GF-D8 (cell line): ENCODE measurements around the gene ITGAX.
A peak's percentile ranks its signal among the peaks of the same experiment; 100 is the strongest.

Experiments used
- DNase-seq: peaks from one replicate; lab custom pipeline; 2025; lab: John Stamatoyannopoulos, UW

The ITGAX gene

DNA sequence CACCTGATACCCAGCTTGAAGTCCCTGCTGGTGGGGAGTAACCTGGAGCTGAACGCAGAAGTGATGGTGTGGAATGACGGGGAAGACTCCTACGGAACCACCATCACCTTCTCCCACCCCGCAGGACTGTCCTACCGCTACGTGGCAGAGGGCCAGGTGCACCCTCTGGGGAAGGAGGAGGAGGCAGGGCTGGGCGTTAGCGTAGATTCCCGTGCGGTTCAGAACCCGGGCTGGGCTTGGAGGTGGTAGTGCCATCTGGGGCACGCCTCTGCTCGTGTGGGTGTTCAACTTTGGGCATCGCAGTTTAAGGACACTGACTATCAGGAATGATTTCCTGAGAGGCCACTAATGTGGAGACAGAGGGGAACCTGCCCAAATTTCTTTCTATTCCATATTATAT lies 18.3 kb downstream of the ITGAX start:
- DNase-seq = no peak

DNA sequence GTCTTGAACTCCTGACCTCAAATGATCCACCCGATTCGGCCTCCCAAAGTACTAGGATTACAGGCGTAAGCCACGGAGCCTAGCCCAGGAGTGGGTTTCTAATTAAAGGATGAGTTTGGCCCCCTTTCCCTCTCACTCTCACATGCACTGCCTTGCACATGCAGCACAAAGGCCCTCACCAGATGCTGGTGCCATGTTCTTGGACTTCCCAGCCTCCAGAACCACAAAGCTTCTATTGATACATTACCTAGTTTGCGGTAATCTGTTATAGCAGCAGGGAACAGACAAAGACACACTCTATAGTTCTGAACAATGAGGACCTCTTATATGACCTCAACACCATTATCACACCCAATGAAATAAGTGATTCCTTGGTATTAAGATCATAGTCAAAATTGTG lies 20.3 kb downstream of the ITGAX start:
- DNase-seq = no peak

DNA sequence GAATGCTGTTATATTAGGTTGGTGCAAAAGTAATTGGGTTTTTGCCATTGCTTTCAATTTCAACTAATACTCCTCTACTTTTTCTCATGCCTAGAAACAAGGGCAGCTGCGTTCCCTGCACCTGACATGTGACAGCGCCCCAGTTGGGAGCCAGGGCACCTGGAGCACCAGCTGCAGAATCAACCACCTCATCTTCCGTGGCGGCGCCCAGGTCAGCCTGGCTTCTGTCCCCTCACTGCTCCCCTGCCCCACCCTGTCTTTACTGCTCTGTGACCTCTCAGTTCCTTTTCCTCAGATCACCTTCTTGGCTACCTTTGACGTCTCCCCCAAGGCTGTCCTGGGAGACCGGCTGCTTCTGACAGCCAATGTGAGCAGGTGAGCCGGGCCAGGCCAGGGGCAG lies 21.7 kb downstream of the ITGAX start:
- DNase-seq = no peak

DNA sequence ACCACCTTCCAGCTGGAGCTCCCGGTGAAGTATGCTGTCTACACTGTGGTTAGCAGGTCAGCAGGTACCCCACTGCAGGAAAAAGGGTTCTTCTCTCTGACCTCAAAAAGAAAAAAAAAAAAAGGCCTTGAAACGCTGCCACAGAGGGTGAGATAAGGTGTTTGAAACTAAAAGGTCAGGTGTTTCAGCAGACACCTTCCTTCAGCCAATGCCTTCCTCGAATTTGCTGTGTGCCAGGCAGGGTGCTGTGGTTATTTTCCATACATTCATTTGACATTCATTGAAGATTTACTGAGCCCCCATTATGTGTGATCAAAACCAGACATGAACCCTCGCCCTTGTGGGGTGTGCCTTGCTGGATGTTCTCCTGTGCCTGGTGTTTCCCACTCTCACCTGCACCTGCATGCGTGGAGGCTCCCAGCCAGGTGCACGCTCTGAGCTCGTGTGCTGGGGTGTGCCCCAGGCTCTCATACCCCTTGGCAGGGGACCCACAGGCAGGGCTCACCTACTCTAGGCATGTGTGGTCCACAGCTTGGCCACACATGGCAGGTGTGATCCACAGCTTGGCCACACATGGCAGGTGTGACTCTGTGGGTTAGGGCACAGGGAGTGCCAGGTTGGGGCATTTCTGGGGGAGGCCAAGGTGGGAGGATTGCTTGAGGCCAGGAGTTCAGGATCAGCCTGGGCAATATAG lies 22.4 kb downstream of the ITGAX start:
- DNase-seq = no peak

DNA sequence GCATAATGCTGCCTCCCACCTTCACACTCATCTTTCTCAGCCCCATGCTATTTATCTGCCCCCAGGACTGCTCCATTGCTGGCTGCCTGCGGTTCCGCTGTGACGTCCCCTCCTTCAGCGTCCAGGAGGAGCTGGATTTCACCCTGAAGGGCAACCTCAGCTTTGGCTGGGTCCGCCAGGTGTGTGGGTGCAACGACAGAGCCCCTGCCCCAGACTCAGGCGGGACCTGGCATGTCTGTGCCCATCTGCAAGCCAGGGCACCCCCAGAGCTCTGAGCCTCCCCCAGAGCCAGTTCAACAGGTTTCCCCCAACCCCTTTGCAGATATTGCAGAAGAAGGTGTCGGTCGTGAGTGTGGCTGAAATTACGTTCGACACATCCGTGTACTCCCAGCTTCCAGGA lies 25.2 kb downstream of the ITGAX start:
- no peak for DNase-seq

DNA sequence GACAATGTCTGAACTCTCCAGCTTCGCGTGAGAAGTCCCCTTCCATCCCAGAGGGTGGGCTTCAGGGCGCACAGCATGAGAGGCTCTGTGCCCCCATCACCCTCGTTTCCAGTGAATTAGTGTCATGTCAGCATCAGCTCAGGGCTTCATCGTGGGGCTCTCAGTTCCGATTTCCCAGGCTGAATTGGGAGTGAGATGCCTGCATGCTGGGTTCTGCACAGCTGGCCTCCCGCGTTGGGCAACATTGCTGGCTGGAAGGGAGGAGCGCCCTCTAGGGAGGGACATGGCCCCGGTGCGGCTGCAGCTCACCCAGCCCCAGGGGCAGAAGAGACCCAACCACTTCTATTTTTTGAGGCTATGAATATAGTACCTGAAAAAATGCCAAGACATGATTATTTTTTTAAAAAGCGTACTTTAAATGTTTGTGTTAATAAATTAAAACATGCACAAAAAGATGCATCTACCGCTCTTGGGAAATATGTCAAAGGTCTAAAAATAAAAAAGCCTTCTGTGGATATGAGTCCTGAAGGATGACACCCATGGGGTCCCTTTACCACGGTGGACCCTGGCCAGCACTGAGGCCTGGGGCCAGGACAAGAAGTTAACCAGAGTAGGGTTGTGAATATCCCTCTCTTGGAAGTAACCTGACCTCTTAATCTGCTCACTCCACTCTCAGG lies 27.6 kb downstream of the ITGAX start:
- DNase-seq = peak; percentile 19

DNA sequence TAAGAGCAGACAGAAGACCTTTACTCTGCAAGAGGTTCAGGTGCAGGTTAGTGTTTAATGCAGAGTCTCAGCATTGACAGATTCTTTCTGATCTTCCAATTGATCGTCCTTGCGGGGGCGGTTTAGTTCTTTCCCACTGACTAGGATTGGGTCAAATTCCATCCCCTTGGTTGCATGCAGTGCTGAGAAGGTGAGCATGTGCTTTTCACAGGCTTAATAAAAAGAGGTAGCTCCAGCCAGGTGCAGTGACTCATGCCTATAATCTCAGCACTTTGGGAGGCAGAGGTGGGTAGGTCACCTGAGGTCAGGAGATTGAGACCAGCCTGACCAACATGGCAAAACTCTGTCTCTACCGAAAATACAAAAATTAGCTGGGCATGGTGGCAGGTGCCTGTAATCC lies 30.7 kb downstream of the ITGAX start:
- DNase-seq = no peak

DNA sequence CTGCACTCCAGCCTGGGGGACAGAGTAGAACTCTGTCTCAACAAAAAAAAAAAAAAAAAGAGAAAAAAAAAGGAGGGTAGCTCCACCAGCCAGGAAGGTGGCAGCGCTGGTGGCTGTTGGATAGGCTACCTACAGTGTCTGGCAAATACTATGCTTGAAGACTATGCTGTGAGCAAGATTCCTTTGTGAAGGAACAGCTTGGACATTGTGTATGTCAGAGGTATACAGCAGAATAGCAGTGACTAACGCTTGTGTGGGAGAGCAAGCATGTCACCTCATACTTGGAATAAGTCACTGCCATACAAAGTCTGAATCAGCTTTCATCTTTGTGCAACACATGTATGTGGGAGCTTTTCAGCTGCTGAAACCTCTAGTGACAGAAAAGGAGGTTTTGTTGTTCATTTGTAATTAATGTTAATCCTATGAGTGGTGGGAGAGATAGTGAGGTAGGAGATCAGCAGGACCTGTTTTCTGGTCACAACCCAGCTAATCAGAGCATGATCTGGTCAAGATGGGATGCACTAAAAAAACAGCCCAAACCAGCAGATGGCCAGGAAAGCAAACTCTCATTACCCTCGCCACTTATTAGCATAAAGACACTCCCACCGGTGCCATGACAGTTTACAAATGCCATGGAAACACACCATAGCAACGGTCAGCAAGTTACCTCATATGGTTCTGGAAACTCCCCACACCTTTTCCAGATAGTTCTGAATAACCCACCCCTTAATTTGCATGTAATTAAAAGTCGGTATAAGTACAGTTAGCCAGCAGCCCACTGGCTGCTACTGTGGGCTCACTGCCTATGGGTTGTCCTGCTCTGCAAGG lies 31.4 kb downstream of the ITGAX start:
- DNase-seq = no peak

DNA sequence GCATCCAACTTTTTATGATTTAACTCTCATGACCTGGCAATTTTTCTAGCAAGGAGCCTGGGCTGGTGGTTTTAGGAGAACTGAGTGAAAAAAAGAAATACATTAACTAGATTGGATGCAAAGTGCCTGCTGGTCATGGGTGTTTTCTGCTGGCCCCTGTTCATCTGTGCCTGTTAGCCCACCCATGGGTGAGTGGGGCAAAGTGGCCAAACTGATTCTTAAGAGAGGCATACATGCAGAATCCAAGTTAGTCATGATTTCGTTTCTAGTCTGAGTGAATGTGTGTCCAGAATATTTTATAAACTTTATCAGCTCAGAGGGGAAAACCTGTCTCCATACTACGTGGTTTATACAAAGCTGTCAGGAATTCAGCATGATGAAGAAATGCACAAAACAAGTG lies 33.6 kb downstream of the ITGAX start:
- DNase-seq = no peak

DNA sequence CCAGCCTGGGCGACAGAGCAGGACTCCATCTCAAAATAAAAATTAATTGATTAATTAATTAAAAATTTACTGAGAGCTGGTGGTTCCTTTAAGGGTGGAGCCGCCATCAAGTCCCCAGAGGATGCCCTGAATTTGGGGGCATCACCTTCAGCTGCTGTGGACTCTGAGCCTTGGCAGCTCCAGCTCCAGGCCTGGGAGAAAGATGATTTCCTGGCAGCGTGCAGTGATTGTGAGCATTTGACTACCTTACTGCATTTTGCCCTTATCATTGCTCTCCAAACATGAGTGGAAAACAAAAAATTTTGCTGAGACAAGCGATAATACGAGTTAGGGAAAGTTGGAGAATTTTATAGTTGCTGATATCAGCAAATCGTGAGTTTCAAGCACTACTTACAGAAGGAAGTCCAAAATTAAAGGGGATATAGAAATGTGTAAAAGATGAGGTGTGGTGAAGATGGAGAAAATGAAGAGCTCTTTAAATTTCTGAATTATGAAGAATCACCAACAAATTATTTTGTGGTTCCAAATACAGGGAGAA lies 35.6 kb downstream of the ITGAX start:
- no peak for DNase-seq

DNA sequence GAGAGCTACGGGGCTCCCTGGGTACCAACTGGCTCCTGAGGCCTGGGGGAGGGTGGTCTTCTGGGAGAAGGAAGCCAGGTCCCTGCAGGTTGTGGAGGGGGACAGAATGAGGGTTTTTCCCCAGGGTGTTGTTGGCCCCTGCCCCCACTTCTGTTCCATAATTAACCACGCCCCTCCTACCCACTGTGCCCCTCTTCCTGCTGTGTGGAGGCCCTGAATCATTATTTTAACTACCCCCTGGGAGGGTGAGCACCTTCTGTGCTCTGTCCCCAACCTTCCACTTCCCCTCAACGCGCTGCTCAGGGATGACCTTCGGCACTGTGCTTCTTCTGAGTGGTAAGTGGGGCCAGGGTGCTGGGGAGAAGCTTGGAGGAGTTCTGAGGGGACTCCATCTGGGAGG lies 38.1 kb downstream of the ITGAX start, which contains the start of gene ITGAD:
TSS of gene ITGAD (plus strand) at position 280 of the 400 bp plus-strand sequence. CDS start at position 306, 26 bp downstream.
- no peak for DNase-seq

DNA sequence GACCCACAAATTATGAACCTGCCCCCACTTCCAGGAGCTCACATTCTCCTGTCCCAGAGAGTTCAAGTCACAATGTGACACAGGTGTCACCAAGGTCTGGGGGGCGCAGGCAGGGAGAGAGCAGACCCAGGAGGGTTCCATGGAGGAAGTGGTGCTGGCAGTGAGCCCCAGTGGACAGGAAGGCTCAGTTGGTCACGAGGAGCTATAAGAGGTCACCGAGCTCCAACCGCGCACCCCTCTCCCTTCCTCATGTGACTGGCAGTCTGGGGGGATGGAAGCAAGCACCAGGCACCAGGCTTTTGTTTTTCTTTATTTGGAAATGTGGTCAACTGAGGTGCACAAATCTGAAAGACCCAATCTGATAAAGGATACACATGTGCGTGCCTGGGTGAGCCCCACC lies 40.7 kb downstream of the ITGAX start:
- no peak for DNase-seq

DNA sequence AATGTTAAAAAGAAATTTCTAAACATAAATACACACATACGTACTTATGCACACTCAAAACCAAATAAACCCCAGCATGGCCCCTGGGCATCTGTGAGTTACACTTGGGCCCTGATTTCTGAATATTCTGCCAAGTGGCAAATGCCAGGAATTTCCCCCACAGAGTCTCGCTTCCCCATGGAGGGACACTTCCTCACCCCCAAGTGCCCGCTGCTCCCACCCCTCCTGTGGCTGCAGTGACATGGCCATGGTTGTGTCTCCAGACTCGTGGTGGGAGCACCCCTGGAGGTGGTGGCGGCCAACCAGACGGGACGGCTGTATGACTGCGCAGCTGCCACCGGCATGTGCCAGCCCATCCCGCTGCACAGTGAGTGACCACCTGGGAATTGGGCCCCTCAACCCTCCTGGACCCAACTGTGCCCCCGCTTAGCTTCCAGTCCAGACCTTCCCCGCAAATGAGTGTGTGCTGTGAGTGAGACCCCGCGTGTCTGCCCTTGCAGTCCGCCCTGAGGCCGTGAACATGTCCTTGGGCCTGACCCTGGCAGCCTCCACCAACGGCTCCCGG lies 42.2 kb downstream of the ITGAX start:
- DNase-seq = no peak

DNA sequence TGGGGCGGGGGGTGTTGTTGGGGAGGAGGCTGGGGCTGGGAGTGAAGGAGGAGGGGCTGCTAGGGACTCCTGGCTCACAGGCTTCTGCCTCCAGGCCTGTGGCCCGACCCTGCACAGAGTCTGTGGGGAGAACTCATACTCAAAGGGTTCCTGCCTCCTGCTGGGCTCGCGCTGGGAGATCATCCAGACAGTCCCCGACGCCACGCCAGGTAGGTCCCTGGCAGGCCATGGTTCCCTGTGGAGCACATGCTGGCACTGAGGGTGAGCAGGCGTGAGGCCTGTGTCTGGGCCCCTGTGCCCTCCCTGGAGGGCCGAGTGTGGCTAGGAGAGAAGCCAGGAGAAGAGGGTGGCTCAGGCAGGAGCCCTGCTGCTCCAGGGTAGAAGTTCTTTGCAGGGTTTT lies 42.7 kb downstream of the ITGAX start:
- DNase-seq = no peak

DNA sequence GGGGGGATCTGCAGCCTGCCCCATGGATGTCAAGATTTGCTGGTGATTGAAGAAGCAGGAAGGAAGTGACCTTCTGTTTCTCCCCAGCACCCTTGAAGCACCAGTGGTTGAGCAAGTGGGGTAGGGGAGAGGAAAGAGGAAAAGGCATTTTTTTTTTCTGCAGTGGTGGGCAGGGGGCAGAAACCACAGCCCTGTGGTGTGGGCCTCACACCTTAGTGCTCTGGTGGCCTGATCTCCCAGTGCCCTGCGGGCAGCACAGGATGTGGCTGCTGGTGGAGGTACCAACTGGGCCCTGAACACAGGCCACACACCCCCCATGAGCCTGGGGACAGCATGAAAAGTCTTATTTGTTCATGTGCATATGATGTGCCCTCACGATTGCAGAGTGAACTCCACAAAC lies 45.2 kb downstream of the ITGAX start:
- peak; percentile 87 for DNase-seq

DNA sequence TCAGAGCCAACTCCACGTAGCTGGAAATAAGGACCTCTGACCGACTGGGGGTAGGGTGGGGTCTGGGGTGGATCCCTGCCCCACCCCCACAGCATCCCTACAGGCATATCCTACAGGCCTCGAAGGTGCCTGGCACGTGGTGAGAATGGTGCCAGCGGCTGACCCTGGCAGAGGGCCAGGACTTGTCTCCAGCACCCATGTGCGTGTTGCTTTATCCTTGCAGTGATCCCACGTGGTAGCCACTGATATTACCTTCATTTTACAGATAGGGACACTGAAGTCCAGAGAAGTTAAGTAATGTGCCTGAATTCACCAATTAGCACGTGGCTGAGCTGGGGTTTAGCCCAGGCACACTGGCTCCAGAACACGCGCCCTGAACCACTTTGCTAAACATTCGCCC lies 46.5 kb downstream of the ITGAX start:
- DNase-seq = no peak

DNA sequence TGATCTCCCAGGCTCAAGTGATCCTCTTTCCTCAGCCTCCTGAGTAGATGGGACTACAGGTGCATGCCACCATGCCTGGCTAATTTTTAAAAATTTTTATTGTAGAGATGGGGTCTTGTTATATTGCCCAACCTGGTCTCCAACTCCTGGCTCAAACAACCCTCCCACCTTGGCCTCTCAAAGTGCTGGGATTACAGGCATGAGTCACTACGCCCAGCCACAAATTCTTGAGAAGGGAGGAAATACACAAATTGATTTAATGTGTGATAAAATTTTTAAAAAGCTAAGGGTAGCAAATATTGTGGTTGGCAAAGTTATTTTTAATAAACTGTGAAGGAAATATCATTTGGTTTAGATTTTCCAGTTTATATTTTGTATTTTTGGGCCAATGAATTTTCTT lies 47.7 kb downstream of the ITGAX start:
- DNase-seq = no peak

DNA sequence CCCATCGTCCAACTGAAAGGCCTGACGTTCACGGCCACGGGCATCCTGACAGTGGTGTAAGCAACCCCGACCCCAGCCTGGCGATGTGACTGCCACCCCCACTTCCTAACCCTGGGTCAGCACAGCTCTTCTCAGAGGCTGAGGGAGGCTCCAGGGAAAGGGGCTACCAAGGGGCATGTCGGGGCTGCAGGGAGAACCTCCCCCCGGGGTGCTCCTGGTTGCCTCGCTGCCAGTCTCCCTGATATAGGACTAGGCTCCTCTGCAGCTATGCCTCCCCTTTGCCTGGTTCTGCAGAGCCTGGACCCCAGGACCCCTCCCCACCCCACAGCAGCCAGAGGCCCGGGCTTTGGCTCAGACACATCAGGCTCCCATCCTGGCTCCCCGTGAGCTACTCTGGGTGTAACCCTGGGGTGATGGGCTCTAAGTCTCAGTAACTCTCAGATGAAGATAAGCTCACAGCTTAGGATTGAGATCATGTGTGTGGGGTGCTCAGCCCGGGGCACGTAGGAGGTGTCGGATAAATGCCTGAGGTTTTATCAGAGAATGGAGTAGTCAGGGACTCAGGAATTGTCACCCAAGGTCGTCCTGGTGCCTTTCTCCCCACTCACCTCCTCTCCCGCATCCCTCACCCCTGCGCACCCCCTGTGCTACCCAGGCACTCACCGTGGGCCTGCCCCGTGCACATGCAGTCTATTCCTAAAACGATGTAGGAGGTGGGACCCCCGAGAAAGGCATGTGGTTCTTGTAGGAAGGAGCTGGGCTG lies 48.8 kb downstream of the ITGAX start:
- DNase-seq = no peak

DNA sequence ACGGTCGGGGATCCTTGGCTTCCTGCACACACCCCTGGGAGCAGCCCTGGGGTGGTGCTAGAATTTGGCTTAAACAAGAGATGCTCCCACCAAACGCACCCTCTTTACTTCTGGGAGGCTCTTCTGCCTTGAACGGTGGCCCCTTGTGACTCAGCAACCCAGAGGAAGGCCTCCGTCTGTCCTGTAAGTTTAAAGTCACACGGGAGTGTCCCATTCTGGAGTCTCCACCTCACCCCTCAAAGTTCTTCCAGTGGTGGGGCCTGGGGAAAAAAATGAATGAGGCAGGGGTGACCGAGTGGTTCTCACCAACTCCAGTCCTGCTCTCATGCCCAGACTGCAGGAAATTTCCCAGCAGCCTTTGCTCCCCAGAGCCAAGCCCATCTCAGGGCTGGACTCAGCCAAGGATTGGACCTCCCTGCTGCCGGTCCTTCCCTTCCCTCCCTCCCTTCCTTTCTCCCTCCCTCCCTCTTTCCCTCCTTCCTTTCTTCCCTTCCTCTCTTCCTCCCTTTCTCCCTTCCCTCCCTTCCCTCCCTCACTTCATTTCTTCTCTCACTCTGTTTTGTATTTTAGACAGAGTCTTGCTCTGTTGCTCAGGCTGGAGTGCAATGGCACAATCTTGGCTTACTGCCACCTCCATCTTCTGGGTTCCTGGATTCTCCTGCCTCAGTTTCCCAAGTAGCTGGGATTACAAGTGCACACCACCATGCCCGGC lies 49.5 kb downstream of the ITGAX start:
- no peak for DNase-seq

DNA sequence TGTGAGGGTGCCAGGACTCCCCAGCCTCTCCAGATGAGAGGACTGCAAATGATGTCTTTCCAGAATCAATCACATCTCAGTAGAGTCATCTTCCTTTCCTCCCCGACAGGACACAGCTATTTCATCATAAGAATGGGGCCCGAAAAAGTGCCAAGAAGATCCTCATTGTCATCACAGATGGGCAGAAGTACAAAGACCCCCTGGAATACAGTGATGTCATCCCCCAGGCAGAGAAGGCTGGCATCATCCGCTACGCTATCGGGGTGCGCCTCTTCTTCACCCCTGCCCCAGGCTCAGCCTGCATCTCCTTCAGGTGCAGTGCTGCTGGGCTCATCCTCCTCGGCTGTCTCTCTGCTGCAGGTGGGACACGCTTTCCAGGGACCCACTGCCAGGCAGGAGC lies 52.4 kb downstream of the ITGAX start:
- no peak for DNase-seq

DNA sequence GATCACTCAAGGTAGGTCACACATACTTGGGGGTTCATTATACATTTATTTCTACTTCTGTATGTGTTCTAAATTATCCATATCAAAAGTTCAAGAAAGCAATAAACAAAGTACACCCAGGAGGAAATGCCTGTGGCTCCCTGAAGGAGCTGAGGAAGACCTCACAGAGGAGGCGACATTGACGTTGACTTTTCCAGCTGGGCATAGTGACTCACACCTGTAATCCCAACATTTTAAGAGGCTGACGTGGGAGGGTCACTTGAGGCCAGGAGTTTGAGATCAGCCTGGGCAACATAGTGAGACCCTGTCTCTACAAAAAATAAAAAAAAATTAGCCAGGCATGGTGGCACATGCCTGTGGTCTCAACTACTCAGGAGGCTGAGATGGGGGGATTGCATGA lies 54.5 kb downstream of the ITGAX start:
- no peak for DNase-seq
